Endothelial cell of umbilical vein (primary cell): ENCODE measurements around the gene LATS2. TPM values are rescaled to one million over a fixed set of nuclear protein-coding genes. Genes with fewer than 3 reads are reported as not detected.

Experiments used
- BruUV-seq: library from RNA; stranded (reverse); fragments of 400-500 nt; replicated peaks from 2 replicates; lab custom pipeline; 2021; lab: Mats Ljungman, UMichigan
- CTCF ChIA-PET: fragments of 300-600, 350-600 bp; sonication (Branson Sonifier 250); formaldehyde crosslinking; loops from one replicate; lab custom pipeline; 2021; ENCODE audit warnings: antibody characterized with exemption, inconsistent platforms; lab: Charles Lee
- POLR2A ChIA-PET: fragments of 300-600, 350-600 bp; sonication (Branson Sonifier 250); formaldehyde crosslinking; loops from one replicate; lab custom pipeline; 2021; ENCODE audit warnings: antibody characterized with exemption, inconsistent platforms; lab: Charles Lee
- DNase-seq: peaks from one replicate; pipeline ENCODE4 v3.0.0-alpha.2; 2011; ENCODE audit warnings: low read depth, low spot score
- FAIRE-seq: peaks from 2 replicates; lab custom pipeline; 2011; peaks lifted over from hg19 to GRCh38; lab: Jason Lieb, UNC
- H2AFZ ChIP-seq: 2 replicates; pipeline ENCODE4 v1.6.0; 2012; ENCODE audit warnings: low read depth, low read length, control low read depth, inconsistent platforms
- H3K27ac ChIP-seq: 2 replicates; pipeline ENCODE4 v1.5.1; 2011; ENCODE audit warnings: low read depth, mild to moderate bottlenecking, control low read depth, low read length, moderate library complexity; ENCODE audit not compliant: insufficient read depth
- H3K27me3 ChIP-seq, 2 experiments: 2 replicates each; pipeline versions ENCODE4 v1.6.0 to v1.6.1; 2011; ENCODE audit warnings: low read length in 2 of 2, mixed read lengths in 1 of 2; ENCODE audit not compliant: control insufficient read depth in 2 of 2, insufficient read depth in 2 of 2
- H3K36me3 ChIP-seq, 2 experiments: 2 replicates in 1 of 2; 3 replicates in 1 of 2; pipeline ENCODE4 v1.5.1; 2011; ENCODE audit warnings: low read length in 2 of 2, mild to moderate bottlenecking in 1 of 2, moderate library complexity in 1 of 2; ENCODE audit not compliant: control insufficient read depth in 2 of 2, insufficient read depth in 2 of 2; ENCODE audit errors: extremely low read depth in 1 of 2
- H3K4me1 ChIP-seq: 3 replicates; pipeline ENCODE4 v1.5.1; 2011; ENCODE audit warnings: mild to moderate bottlenecking, low read length; ENCODE audit not compliant: control insufficient read depth, insufficient read depth; ENCODE audit errors: extremely low read depth
- H3K4me2 ChIP-seq: 2 replicates; pipeline ENCODE4 v1.6.1; 2011; ENCODE audit warnings: low read length, control low read depth, mixed read lengths; ENCODE audit not compliant: insufficient read depth
- H3K4me3 ChIP-seq, 3 experiments: fragments of 200-600 bp in 1 of 3; sonication (generic), shearing (Covaris generic) in 1 of 3; replicated peaks in 1 of 3; 2 replicates each; pipeline ENCODE4 v1.5.1; 2011 to 2016; ENCODE audit warnings: control low read depth in 3 of 3, low read length in 3 of 3, mild to moderate bottlenecking in 2 of 3, inconsistent platforms in 1 of 3, low read depth in 1 of 3, moderate library complexity in 1 of 3; ENCODE audit not compliant: insufficient read depth in 1 of 3
- H3K79me2 ChIP-seq: 2 replicates; pipeline ENCODE4 v1.6.0; 2012; ENCODE audit warnings: low read length, inconsistent platforms; ENCODE audit not compliant: control insufficient read depth, insufficient read depth
- H3K9ac ChIP-seq: replicated peaks from 2 replicates; pipeline ENCODE3; 2011; ENCODE audit warnings: low read length, control low read depth; ENCODE audit not compliant: insufficient read depth; ENCODE audit errors: extremely low read depth
- H3K9me1 ChIP-seq: replicated peaks from 3 replicates; pipeline ENCODE4 v1.6.0; 2011; ENCODE audit warnings: mild to moderate bottlenecking, low read length; ENCODE audit not compliant: control insufficient read depth, insufficient read depth; ENCODE audit errors: extremely low read depth
- H3K9me3 ChIP-seq: replicated peaks from 2 replicates; pipeline ENCODE4 v1.5.1; 2012; ENCODE audit warnings: low read length, inconsistent platforms; ENCODE audit not compliant: control insufficient read depth, insufficient read depth
- H4K20me1 ChIP-seq: replicated peaks from 2 replicates; pipeline ENCODE3; 2011; ENCODE audit warnings: mild to moderate bottlenecking, low read length; ENCODE audit not compliant: control insufficient read depth, insufficient read depth; ENCODE audit errors: extremely low read depth
- CTCF ChIP-seq, 2 donors: IDR thresholded peaks; 1 replicate in 1 of 2; 2 replicates in 1 of 2; pipeline ENCODE4 v1.5.1; 2011; ENCODE audit warnings: low read length in 2 of 2, mild to moderate bottlenecking in 2 of 2, moderate library complexity in 2 of 2, control low read depth in 1 of 2, inconsistent platforms in 1 of 2, low read depth in 1 of 2; ENCODE audit not compliant: insufficient read depth in 1 of 2; ENCODE audit errors: extremely low read depth in 1 of 2
- EZH2 ChIP-seq: IDR thresholded peaks from 2 replicates; pipeline ENCODE4 v1.6.1; 2012; ENCODE audit warnings: borderline replicate concordance, low read depth, mild to moderate bottlenecking, moderate library complexity, low read length, inconsistent platforms; ENCODE audit not compliant: severe bottlenecking
- FOS ChIP-seq: IDR thresholded peaks from 2 replicates; pipeline ENCODE4 v1.6.1; 2011; ENCODE audit warnings: mild to moderate bottlenecking, low read length, moderate library complexity, borderline replicate concordance; ENCODE audit not compliant: insufficient read depth
- GATA2 ChIP-seq: IDR thresholded peaks from 2 replicates; pipeline ENCODE4 v1.7.0; 2011; ENCODE audit warnings: low read depth, mild to moderate bottlenecking, moderate library complexity, mixed read lengths, low read length; ENCODE audit not compliant: insufficient read length, insufficient read depth
- JUN ChIP-seq: IDR thresholded peaks from 2 replicates; pipeline ENCODE4 v1.6.1; 2011; ENCODE audit warnings: borderline replicate concordance, low read depth; ENCODE audit not compliant: insufficient read length, insufficient read depth
- MAX ChIP-seq: IDR thresholded peaks from 2 replicates; pipeline ENCODE4 v1.6.1; 2011; ENCODE audit not compliant: insufficient read depth, insufficient read length
- MYC ChIP-seq: IDR thresholded peaks from one replicate; pipeline ENCODE4 v1.6.1; 2011; ENCODE audit warnings: mild to moderate bottlenecking, low read depth, low read length
- POLR2A ChIP-seq: IDR thresholded peaks from 2 replicates; pipeline ENCODE4 v1.6.1; 2012; ENCODE audit warnings: low read depth, mild to moderate bottlenecking, control low read depth, low read length
- POLR2AphosphoS5 ChIP-seq: IDR thresholded peaks from 2 replicates; pipeline ENCODE4 v1.6.1; 2012; ENCODE audit warnings: low read depth, mild to moderate bottlenecking, control low read depth, low read length, moderate library complexity; ENCODE audit not compliant: insufficient read depth
- dilution Hi-C: fragments of 300-500 bp; cut with MboI; formaldehyde crosslinking; loops from one replicate; pipeline ENCODE4 v1.15.0; 2019; ENCODE audit warnings: low sequenced_read_pairs; ENCODE audit not compliant: extremely low pct_ligation_motif_present
- intact Hi-C: fragments of 100-400 bp; cut with micrococcal nuclease; formaldehyde crosslinking; loops from one replicate; pipeline ENCODE4 v1.10.0; 2022
- polyA plus RNA-seq, 4 experiments: library from polyadenylated mRNA; depleted of rRNA in 3 of 4; stranded (reverse) in 3 of 4; unstranded in 1 of 4; fragments of >200 nt; gene quantifications; 2 replicates each; pipeline versions ENCODE4 v1.2.1 to v1.2.3, GENCODE V29; 2011 to 2012; ENCODE audit warnings: missing spikeins in 1 of 4
- total RNA-seq: library from RNA; stranded (reverse); gene quantifications from 2 replicates; pipeline ENCODE4 v1.2.3, GENCODE V29; 2021

LATS2 gene
- total and polyA plus RNA-seq, 2 donors (not counting 3 experiments of a cell fraction or from before 2014, with no cell fraction given): 33.5 to 67.6 TPM

GRCh38 chr13:21063031-21063430 lies 1.6 kb upstream of the LATS2 start:
- H3K9ac ChIP-seq: no peak overlapping the region
- H3K4me1 ChIP-seq: peaks cover 19% of the 10 kb centered on the region
- H3K27me3 ChIP-seq: no peaks in the 10 kb centered on the region
- no peak overlapping the region for H3K27ac ChIP-seq
- ChIA-PET POLR2A (no interaction called here), CTCF (interaction anchor here (1.6 to 1.8 kb wide), 2 partner anchors 11 to 15 kb away, joined by 4 to 5 read pairs; no protein-coding TSS in a partner anchor)
- H4K20me1 ChIP-seq: peaks cover 5% of the 10 kb centered on the region
- no peak overlapping the region for H3K4me3 ChIP-seq
- intact Hi-C loops: loop anchor here (5.0 to 10.0 kb wide), 2 partner anchors 66 to 288 kb away; partner anchors contain the start of gene EEF1AKMT1
- H3K4me2 ChIP-seq: no peak overlapping the region
- FAIRE-seq (no peak), DNase-seq (no peak)
- H3K36me3 ChIP-seq: no peaks in the 10 kb centered on the region
- peaks cover 32% of the 10 kb centered on the region for H3K79me2 ChIP-seq
- TF ChIP-seq CTCF (IDR thresholded peaks at IDR 0.05; ENCODE audit: extremely low read depth in 1 of 2, insufficient read depth in 1 of 2, low read depth in 1 of 2, low read length in 2 of 2) (no peak), JUN (no peak), FOS (no peak), GATA2 (no peak), EZH2 (no peak), POLR2A (no peak), POLR2AphosphoS5 (no peak), MYC (no peak), MAX (no peak)
- no peaks in the 10 kb centered on the region for H3K9me1 ChIP-seq
- no TSS peak for BruUV-seq
- dilution Hi-C loops: no loop called here
- no peak overlapping the region for H2AFZ ChIP-seq
- H3K9me3 ChIP-seq: no peaks in the 10 kb centered on the region
